Endometrial microvascular endothelial cells (primary cell): Measurements from ENCODE around the gene LAMB1. TPM values are rescaled to one million over a fixed set of nuclear protein-coding genes. Genes with fewer than 3 reads are reported as not detected.
"Not testable (repeated sequence)": the region's sequence is repeated elsewhere in the genome, so short reads cannot be mapped to it uniquely, and the experiment has no call there.

ENCODE experiments used
- in situ Hi-C: cut with HindIII; loops from 2 replicates; pipeline ENCODE4 v1.10.0; 2017; ENCODE audit warnings: low sequenced_read_pairs, low pct_unique_long_range_greater_than_20kb; ENCODE audit errors: inconsistent ontology term
- total RNA-seq: library from RNA; depleted of rRNA; stranded (reverse); fragments of >200 nt; gene quantifications from one replicate; pipeline ENCODE4 v1.2.3, GENCODE V29; 2015; ENCODE audit errors: inconsistent ontology term

LAMB1 gene
- total RNA-seq, 1 donor from 2014 or later = 262 TPM

- in situ Hi-C loops = no loop called here
These were observed 45.5 kb downstream of the LAMB1 start for GRCh38 chr7:107957436-107957835.

- in situ Hi-C loops = not testable (repeated sequence)
These were observed 46.0 kb downstream of the LAMB1 start for GRCh38 chr7:107956950-107957349.

GRCh38 chr7:107955394-107955793 is 47.6 kb downstream of the LAMB1 start:
- in situ Hi-C loops = no loop called here

GRCh38 chr7:107953924-107954303 is 49.0 kb downstream of the LAMB1 start:
- in situ Hi-C loops = no loop called here

GRCh38 chr7:107953265-107953923 is 49.6 kb downstream of the LAMB1 start:
- in situ Hi-C loops = no loop called here

GRCh38 chr7:107951896-107952295 is 51.1 kb downstream of the LAMB1 start:
- in situ Hi-C loops = no loop called here

GRCh38 chr7:107951172-107951787 is 51.7 kb downstream of the LAMB1 start:
- in situ Hi-C loops = no loop called here

GRCh38 chr7:107949443-107949935 is 53.5 kb downstream of the LAMB1 start:
- in situ Hi-C loops = no loop called here

- in situ Hi-C loops = no loop called here
These were observed 54.1 kb downstream of the LAMB1 start for GRCh38 chr7:107948645-107949442.

GRCh38 chr7:107946881-107947280 is 56.1 kb downstream of the LAMB1 start:
- in situ Hi-C loops = no loop called here

- in situ Hi-C loops = no loop called here
These were observed 56.5 kb downstream of the LAMB1 start for GRCh38 chr7:107946451-107946850.

GRCh38 chr7:107945332-107945731 is 57.6 kb downstream of the LAMB1 start:
- in situ Hi-C loops = no loop called here

GRCh38 chr7:107944411-107945169 is 58.4 kb downstream of the LAMB1 start:
- in situ Hi-C loops = no loop called here

- in situ Hi-C loops = no loop called here
These were observed 59.9 kb downstream of the LAMB1 start for GRCh38 chr7:107943018-107943417.

GRCh38 chr7:107940951-107941350 is 62.0 kb downstream of the LAMB1 start:
- in situ Hi-C loops = no loop called here

- in situ Hi-C loops = no loop called here
These were observed 63.1 kb downstream of the LAMB1 start for GRCh38 chr7:107939573-107940489.

GRCh38 chr7:107938456-107939250 is 64.3 kb downstream of the LAMB1 start:
- in situ Hi-C loops = no loop called here
